K562 (cell line): ENCODE measurements around the gene UBAP2. TPM values are rescaled to one million over a fixed set of nuclear protein-coding genes. Genes with fewer than 3 reads are reported as not detected.

Experiments used
- ATF3 ChIP-seq, 2 experiments: fragments of 450-650 bp in 1 of 2; sonication (generic) in 1 of 2; formaldehyde crosslinking in 1 of 2; IDR thresholded peaks in 1 of 2; conservative IDR thresholded peaks in 1 of 2; 2 replicates each; pipeline versions ENCODE4 v1.6.1 to v1.8.1; 2016 to 2023; ENCODE audit warnings: mild to moderate bottlenecking in 2 of 2, moderate library complexity in 2 of 2, inconsistent platforms in 1 of 2, missing genetic modification reagents in 1 of 2
- CCAR2 ChIP-seq: fragments of 200-400 bp; formaldehyde crosslinking; IDR thresholded peaks from 2 replicates; pipeline ENCODE4 v1.6.1; 2017; ENCODE audit warnings: mild to moderate bottlenecking, low read depth, low read length
- DEAF1 ChIP-seq: fragments of 450-650 bp; formaldehyde crosslinking; IDR thresholded peaks from 2 replicates; pipeline ENCODE4 v1.4.0; 2020; ENCODE audit warnings: mild to moderate bottlenecking, moderate library complexity
- ELK3 ChIP-seq: fragments of 450-650 bp; formaldehyde crosslinking; IDR thresholded peaks from 2 replicates; pipeline ENCODE4 v1.4.0; 2020; ENCODE audit warnings: mild to moderate bottlenecking
- GTF2F1 ChIP-seq: IDR thresholded peaks from 2 replicates; pipeline ENCODE4 v1.6.1; 2011; ENCODE audit warnings: low read depth, low read length, improper control_type of control experiment
- JUND ChIP-seq, 2 experiments: IDR thresholded peaks; 2 replicates in 1 of 2; 3 replicates in 1 of 2; pipeline ENCODE4 v1.6.1; 2011; ENCODE audit warnings: borderline replicate concordance in 2 of 2, low read depth in 2 of 2, low read length in 2 of 2, improper control_type of control experiment in 1 of 2, missing biosample characterization in 1 of 2, missing genetic modification characterization in 1 of 2, missing genetic modification reagents in 1 of 2
- MCM5 ChIP-seq: fragments of 450-650 bp; IDR thresholded peaks from 2 replicates; pipeline ENCODE4 v1.6.1; 2016; ENCODE audit warnings: low read depth
- NR4A1 ChIP-seq, 2 experiments: fragments of 250-450 bp in 1 of 2; fragments of 450-650 bp in 1 of 2; sonication (Bioruptor Pico) in 1 of 2; IDR thresholded peaks; 2 replicates each; pipeline versions ENCODE4 v1.4.0 to v1.6.1; 2016 to 2020; ENCODE audit warnings: mild to moderate bottlenecking in 2 of 2, missing compliant biosample characterization in 1 of 2, missing genetic modification characterization in 1 of 2, moderate library complexity in 1 of 2
- RERE ChIP-seq: sonication (generic); formaldehyde crosslinking; IDR thresholded peaks from 2 replicates; pipeline ENCODE4 v1.8.0; 2023; ENCODE audit warnings: missing genetic modification reagents, mild to moderate bottlenecking, borderline replicate concordance
- SAFB2 ChIP-seq: fragments of 200-400 bp; formaldehyde crosslinking; IDR thresholded peaks from 2 replicates; pipeline ENCODE4 v1.6.1; 2018; ENCODE audit warnings: borderline replicate concordance, low read length, low read depth, moderate library complexity; ENCODE audit not compliant: severe bottlenecking
- SIX5 ChIP-seq, 2 experiments: IDR thresholded peaks; 2 replicates each; pipeline ENCODE4 v1.6.1; 2011; ENCODE audit warnings: low read length in 2 of 2, borderline replicate concordance in 1 of 2, low read depth in 1 of 2, mild to moderate bottlenecking in 1 of 2, moderate library complexity in 1 of 2; ENCODE audit not compliant: insufficient read depth in 1 of 2
- SMAD3 ChIP-seq: fragments of 450-650 bp; formaldehyde crosslinking; conservative IDR thresholded peaks from 2 replicates; pipeline ENCODE4 v1.4.0; 2020; ENCODE audit warnings: mild to moderate bottlenecking
- TAF15 ChIP-seq: fragments of 200-400 bp; formaldehyde crosslinking; IDR thresholded peaks from 2 replicates; pipeline ENCODE4 v1.6.1; 2017; ENCODE audit warnings: mild to moderate bottlenecking, low read depth, low read length, moderate library complexity
- TFAM ChIP-seq: fragments of 250-450 bp; sonication (Bioruptor Pico); conservative IDR thresholded peaks from 2 replicates; pipeline ENCODE4 v1.5.0; 2021; ENCODE audit warnings: mild to moderate bottlenecking, moderate library complexity
- ZNF184 ChIP-seq: sonication (generic); formaldehyde crosslinking; IDR thresholded peaks from 2 replicates; pipeline ENCODE4 v1.5.0; 2020; ENCODE audit warnings: missing genetic modification reagents
- polyA plus RNA-seq, 8 experiments: library from polyadenylated mRNA; depleted of rRNA in 4 of 8; stranded (reverse) in 5 of 8; unstranded in 3 of 8; fragments of >200 nt; fragmentation: Nextera tagmentation in 2 of 8; fragmentation: Illumina TruSeq in 1 of 8; extraction: Ambion mirVana in 2 of 8; extraction: Trizol in 1 of 8; gene quantifications; 2 replicates each; pipeline versions ENCODE4 v1.2.1 to v1.2.3, GENCODE V29; 2011 to 2014; ENCODE audit warnings: inconsistent platforms in 1 of 8, missing spikeins in 1 of 8
- total RNA-seq, 7 experiments: library from RNA; depleted of rRNA in 6 of 7; stranded (reverse); fragments of >200 nt in 6 of 7; fragmentation: Illumina TruSeq in 2 of 7; extraction: Trizol in 2 of 7; gene quantifications; 2 replicates each; pipeline versions ENCODE4 v1.2.1 to v1.2.3, GENCODE V29; 2011 to 2021; ENCODE audit warnings: low replicate concordance in 1 of 7

Gene UBAP2
- total and polyA plus RNA-seq, 9 of the 15 experiments (the other 6 are each of a cell fraction or from before 2014, with no cell fraction given) = 8.7 to 47.9 (median 18.7) TPM

- TF ChIP-seq RERE (no peak), ZNF184 (CRISPR knock-in tag) (no peak), DEAF1 (CRISPR knock-in tag) (no peak), ATF3 (IDR thresholded peaks at IDR 0.05) (peak; percentile 89), ATF3 (CRISPR knock-in tag; conservative IDR thresholded peaks at IDR 0.05) (no peak), SIX5 (IDR thresholded peaks at IDR 0.05; ENCODE audit: borderline replicate concordance in 1 of 2, insufficient read depth in 1 of 2, low read depth in 1 of 2, low read length in 2 of 2) (no peak), SAFB2 (no peak), GTF2F1 (no peak), SMAD3 (CRISPR knock-in tag) (no peak), CCAR2 (no peak), NR4A1 (CRISPR knock-in tag; IDR thresholded peaks at IDR 0.05) (no peak), NR4A1 (tag; IDR thresholded peaks at IDR 0.05) (no peak), TFAM (CRISPR knock-in tag) (no peak), MCM5 (no peak), TAF15 (no peak), JUND (IDR thresholded peaks at IDR 0.05; ENCODE audit: borderline replicate concordance, low read depth, low read length) (peak; percentile 79; the same call in 1 of the 2 replicates), JUND (tag; IDR thresholded peaks at IDR 0.05; ENCODE audit: borderline replicate concordance, low read depth, low read length) (peak; percentile 73), ELK3 (no peak)
These were observed 30.5 kb upstream of the UBAP2 start (continued) for GRCh38 chr9:34079181-34079580.
